Stimulated activated CD4-positive, alpha-beta T cell treated with anti-CD3 and anti-CD28 coated beads, Interleukin-1b, Interleukin-23, amount 100 ng/mL, for 24 hours (primary cell): ENCODE measurements around the gene ZDHHC13.

ENCODE experiments used
- DNase-seq, 4 experiments: peaks; one replicate each; pipeline ENCODE4 v3.0.0-alpha.2; 2020; ENCODE audit warnings: low read depth in 4 of 4, low spot score in 1 of 4

Gene ZDHHC13

DNA sequence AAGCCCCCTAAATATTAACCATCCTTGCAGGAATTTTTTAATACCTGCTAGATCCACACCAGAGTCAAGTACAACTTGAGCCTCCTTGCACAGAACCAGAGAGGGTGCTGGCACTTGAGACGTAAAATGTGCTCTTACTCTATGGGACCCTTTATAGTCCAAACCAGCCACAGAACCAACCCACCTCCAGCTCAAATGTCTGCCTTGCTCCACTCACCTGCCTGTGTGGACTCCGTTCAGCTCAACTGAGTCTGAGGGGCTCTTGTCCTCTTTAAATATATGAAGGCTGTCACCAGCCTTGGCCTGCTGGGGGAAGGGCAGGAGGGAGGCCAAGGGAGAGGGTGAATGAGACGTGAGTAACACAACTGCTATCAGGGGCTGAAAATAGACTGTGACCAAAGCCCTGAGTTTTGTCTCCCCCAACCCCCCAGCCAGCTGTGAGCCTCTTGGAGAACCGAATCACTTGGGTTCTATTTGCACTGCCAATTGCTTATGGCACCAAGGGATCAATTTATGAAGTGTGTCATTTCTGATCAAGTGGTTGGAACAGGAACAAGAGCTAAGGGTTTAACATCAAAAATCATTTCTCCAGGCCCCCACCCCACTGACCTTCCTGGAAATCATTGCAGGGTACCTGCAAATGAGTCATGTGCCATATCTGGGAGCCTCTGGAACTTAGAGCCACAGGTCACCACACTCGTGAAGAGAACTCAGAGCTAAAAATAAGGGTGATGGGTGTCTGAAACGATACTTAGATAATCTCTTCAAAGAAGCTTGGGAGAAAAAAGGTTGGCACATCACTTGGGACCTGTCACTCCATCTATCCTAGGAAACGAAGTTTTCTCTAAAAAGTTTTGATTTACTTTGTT is 85.0 kb downstream of the ZDHHC13 start, which contains the start of gene CSRP3:
Gene CSRP3 (minus strand): TSS at position 247 of the 869 bp plus-strand sequence. CDS start 9,535 bp downstream, outside the sequence.
- no peak for DNase-seq

- DNase-seq: no peak
Observed at GRCh38 chr11:19204836-19205235, 87.9 kb downstream of the ZDHHC13 start.

DNA sequence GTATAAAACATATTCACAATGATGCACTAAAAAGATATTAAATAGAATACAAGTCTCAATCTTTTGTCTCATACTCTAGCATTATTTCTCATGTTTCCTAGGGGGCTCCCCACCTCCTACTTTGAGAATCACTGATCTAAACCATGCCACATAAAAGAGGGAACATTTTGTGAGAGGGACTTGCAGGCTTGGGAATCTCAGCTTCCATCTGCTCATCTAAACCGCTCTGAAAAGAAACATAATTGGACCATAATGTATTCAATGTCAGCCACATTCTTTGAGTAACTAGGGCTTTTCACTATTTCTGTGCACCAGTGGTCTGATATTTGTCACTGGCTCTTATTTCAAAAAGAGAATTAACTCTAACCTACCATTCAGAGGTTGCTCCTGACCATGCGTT is 91.2 kb downstream of the ZDHHC13 start:
- DNase-seq: no peak

DNA sequence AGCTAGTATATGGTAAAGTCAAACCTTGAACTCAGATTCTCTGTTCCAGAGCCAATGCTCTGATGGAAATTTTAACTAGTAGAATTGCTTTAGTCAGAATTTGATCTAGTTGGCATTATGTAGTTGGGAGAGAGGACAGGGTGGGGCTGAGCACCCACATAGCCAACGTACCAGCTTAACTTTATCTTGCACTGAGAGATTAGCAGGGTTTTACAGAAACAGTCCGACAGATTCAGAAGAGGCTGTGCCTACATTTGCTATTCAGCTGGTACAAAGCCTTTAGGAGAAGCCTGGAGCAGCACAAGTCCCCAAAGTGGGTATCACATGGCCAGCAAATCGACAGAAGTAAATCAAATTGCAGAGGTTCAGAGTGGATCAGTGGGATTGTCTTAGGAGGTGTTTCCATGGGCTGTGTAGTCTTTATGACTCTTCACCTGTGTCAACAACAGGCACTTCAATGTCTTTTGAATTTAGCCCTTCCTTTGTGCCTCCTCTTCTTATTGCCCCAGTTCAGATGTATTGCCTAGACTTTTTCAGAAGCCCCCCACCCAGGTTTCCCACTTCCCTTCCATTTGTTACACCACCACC is 92.1 kb downstream of the ZDHHC13 start:
- DNase-seq: no peak

DNA sequence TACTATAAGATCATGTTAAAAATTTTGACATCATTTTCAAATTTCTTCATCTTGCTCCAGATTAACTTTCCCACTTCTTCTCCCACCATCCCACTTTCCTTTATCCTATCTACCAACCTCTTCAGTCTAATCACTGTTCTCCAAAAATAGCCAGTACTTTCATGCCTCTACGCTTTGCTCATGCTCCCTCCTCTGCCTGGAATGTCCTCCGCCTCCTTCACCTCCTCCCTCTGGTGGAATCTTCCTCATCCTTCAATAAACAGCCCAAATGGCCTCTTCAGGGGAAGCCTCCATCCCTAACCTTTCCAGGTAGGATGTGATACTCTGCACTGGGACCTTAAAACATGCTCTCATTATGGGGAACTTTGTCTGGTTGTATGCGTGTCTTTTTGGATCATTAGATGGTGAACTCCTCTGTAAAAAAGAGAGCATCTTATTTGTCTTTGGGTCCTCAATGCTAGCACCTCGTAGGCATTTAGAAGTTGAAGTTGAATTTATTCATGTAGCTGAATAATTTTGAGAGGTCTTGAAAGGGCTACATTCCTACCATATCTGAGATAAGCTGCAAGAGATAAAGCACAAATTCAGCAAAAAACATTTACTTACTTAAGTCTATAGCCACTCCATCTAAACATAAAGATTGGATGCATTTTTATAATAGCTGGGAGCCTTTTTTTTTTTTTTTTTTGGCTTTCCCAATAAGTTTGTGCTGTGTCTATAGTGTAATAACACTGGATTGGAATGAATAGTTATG is 92.8 kb downstream of the ZDHHC13 start:
- DNase-seq: no peak

DNA sequence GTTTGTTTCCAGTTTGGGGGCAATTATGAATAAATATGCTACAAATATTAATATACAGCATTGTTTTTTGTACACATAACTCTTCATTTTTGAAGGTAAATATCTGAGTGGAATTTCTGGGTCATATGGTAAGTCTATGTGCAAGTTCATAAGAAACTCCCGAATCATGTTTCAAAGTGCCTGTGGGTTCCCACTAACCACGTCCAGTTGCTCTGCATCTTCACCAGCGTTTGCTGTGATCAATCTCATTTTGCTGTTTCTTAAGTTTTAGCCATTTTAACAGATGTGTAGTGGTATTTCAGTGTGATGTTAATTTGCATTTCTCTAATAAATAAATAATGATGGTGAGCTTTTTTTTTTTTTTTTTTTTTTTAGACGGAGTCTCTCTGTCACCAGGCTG is 99.1 kb downstream of the ZDHHC13 start:
- DNase-seq: no peak

DNA sequence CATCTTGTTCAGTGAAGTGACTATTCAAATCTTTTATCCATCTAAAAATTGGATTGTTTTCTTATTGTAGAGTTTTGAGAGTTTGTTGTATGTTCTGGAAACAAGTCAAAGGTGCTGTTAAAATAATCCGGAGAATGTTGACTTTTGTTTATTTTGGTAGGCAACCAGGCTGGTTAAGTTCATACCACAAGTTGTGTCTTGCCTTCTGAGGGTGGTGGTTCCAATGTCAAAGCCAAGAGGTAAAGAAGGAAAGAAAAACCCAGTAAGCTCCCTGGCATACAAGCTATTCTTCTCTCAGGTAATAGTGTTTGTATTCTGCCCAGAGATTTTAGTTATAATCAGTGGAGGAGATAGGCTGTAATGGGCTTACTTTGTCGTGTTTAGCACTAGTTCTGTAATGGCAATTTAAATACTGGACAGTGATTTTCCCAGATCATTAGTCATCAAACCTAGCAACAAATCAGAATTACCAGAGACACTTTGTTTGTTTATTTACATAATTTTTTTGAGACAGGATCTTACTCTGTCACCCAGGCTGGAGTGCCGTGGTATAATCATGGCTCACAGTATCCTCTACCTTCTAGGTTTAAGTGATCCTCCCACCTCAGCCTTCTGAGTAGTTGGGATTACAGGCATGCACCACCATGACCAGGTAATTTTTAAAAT is 99.9 kb downstream of the ZDHHC13 start:
- DNase-seq: no peak

GRCh38 chr11:19218216-19218615 is 101.2 kb downstream of the ZDHHC13 start:
- no peak for DNase-seq

GRCh38 chr11:19218786-19219460 is 102.0 kb downstream of the ZDHHC13 start:
- no peak for DNase-seq

DNA sequence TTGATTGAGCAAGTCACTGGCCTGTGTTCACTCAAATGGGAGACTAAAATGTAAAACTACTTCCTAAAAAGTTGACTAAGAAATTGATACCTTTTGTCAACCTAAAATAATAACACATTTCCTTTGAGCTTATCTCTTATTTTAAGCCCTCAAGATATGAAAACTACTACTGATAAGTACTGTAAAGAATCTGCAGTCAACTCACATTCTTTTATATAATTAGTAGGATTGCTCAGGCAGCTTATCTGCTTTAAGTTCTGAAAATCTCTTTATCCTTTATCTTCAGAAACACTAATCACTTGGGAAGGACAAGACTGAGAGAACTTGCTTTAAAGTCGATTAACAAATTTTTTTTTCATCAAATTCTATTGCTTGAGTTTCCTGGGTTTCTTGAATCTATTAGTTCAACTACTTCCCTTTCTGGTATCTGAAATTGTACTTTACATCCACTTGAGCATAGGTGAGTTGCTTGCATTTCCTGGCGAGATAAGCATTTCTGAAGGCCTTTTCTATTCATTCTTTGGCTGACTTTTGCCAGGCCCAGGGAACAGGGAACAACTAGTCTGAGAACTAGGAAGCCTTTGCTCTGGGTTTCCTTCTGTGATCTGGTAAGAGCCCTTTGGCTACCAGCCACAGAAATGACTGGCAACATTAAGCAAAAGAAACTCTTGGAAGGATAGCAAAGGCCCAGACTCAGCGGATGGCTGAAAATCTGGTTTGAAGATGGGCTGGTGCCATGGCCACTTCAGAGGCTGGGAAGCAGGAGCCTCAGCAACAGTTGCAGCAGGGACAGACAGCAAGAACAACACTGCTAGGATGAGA is 104.1 kb downstream of the ZDHHC13 start:
- DNase-seq: no peak

GRCh38 chr11:19225123-19225522 is 108.2 kb downstream of the ZDHHC13 start:
- no peak for DNase-seq

- DNase-seq: no peak
Observed at GRCh38 chr11:19225581-19225980, 108.6 kb downstream of the ZDHHC13 start.
